HG03439 (cell line): ENCODE measurements around the gene TMEM176A.
"Not testable (repeated sequence)": the region's sequence is repeated elsewhere in the genome, so short reads cannot be mapped to it uniquely, and the experiment has no call there.

ENCODE experiments used
- ATAC-seq: cut with Tn5 transposase; IDR thresholded peaks from one replicate; pipeline ENCODE4 v1.9.1; 2021; ENCODE audit warnings: mild to moderate bottlenecking, moderate library complexity; ENCODE audit not compliant: unreplicated experiment

The TMEM176A gene

DNA sequence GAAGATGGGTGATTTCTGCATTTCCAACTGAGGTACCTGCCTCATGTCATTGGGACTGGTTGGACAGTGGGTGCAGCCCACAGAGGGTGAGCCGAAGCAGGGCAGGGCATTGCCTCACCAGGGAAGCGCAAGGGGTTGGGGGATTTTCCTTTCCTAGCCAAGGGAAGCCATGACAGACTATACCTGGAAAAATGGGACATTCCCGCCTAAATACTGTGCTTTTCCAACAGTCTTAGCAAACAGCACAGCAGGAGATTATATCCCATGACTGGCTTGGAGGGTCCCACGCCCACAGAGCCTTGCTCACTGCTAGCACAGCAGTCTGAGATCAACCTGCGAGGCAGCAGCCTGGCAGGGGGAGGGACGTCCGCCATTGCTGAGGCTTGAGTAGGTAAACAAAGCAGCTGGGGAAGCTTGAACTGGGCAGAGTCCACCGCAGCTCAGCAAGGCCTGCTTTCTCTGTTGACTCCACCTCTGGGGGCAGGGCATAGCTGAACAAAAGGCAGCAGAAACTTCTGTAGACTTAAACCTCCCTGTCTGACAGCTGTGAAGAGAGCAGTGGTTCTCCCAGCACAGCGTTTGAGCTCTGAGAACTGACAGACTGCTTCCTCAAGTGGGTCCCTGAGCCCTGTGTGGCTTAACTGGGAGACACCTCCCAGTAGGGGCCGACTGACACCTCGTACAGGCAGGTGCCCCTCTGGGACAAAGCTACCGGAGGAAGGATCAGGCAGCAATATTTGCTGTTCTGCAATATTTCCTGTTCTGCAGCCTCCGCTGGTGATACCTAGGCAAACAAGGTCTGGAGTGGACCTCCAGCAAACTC, 7.3 kb downstream of the TMEM176A start:
- not testable (repeated sequence) for ATAC-seq

DNA sequence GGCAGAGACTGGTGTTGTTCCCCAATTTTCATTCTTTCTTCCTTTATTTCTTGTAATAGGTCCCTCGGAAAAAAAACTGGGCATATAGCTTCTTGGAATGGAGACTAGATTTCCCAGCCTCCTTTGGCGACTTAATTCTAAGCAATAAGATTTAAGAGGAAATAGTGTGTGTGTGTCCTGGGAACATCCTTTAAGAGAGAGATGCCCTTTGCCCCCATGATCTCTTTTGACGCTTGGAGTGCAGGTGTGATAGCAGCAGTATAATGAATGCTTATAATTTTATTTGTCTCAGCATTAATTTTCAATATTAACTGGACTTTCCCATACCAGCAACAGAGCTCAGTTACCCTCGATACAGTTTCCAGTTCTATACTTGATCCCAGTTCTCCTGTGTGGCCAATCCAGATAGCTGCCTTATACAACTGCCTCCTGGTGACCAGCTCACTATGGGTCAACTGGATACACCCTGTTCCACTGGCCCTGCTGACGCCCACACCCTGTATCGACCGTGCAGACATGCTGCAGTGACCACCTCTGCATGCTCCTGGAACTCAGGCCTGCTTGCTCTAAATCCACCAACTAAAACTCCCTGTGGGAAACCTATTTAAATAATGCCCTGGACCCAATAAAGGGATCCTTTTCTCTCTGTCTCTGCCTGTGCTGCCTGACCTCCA, 13.9 kb downstream of the TMEM176A start:
- no peak for ATAC-seq

DNA sequence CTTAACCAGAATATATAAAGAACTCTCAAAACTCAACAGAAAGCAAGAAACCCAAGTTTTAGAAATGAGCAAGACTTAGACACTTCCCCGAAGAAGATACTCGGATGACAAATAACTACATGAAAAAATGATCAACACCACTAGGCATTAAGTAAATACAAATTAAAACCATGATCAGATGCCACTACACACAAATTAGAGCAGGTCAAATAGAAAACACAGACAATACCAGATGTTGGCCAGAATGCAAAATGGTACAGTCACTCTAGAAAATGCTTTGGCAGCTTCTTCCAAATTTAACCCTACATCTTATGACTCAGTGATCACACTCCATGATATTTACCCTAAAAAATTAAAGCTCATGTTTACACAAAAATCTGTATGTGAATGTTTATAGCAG, 18.4 kb downstream of the TMEM176A start:
- no peak for ATAC-seq

DNA sequence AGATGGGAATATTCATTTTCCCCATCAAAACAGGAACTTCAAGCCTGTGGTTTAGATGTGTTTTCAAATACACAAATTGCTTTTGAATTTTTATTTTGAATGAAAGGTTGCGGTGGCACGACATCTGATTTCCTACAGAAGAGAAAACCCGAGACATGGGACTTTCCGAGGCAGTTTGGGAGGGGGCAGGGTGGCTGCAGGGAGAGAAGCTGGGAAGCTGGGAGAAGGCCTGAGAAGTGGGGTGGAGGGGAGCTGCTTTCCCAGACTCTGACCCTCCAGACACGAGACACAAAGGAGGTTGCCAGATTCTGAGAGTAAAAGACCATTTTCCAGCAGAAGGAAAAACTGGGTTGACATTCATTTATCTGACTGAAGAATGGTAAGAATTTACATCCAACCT, 19.6 kb downstream of the TMEM176A start:
- no peak for ATAC-seq

DNA sequence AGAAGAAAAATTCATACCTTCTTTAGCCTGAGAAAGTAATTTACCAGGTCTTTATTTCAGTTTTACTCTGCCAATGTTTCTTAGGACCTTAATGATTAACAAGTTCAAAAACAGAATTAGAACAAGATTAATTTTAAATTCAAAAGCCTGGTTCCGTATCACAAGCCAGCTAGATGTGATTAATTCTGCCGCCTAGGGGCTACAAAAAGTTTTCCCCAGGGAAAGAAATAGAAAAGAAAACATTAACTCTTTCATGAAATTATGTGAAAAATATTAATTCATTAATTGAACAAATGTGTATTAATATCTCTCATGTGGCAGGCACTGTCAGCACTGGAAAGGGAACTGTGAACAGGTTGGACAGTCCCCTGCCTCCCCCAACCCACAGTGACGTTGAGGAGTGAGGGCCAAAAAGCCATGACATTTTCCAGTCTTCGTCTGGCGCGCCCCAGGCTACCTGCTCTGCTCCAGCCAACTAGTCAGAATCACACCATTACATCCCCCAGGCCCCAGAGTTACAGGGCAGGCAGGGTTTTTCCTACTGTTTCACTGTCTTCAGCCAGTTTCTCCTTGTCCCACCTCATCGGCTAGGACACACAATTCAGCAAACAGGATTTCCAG, 20.1 kb downstream of the TMEM176A start:
- ATAC-seq = no peak

DNA sequence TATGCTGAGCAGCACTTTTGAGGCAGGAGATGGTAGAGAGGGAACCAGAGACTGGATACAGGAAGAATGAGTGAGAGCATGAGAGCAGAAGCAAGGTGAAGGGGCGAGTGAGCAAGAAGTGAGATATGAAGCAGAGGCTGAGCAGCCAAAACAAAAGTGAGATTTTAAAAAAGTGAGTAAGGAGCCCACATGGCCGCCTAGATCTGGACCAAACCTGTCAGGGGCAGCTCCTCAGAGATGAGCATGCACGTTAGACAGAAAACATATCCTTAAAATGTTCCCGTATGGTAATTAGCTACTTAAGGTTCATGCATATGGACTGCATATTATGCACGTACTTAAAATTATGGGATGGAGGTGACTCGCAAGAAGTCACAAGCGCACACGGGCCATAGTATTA, 22.5 kb downstream of the TMEM176A start:
- ATAC-seq = no peak

DNA sequence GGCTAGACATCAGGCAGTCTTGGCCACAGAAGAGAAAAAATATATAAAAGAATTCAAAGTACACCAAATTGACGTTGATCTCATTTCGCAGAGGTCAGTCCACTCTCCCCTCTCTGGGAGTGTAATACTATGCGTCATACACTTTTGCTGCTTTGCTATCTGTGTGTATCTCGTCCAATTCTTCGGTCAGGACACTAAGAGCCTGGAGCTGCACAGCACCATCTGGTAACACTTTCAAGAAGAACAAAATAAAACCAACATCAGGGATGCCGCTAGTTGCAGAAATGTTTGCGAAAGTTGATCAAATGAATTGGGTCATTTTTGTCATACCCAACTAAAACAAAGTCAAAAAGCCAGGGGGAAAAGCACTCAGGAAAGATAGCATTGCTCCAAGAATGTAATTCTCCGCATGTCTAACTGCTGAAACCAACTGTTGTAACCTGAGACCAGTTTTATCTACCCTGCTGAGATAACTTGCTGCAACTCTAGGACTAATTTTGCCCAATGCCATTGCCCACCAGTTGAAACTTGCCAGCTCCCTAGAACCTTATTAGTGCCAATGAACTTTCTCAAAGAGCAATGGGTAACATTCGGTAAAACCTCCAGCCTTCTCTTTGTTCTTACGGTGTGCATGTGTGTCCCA, 23.0 kb downstream of the TMEM176A start:
- ATAC-seq = no peak

DNA sequence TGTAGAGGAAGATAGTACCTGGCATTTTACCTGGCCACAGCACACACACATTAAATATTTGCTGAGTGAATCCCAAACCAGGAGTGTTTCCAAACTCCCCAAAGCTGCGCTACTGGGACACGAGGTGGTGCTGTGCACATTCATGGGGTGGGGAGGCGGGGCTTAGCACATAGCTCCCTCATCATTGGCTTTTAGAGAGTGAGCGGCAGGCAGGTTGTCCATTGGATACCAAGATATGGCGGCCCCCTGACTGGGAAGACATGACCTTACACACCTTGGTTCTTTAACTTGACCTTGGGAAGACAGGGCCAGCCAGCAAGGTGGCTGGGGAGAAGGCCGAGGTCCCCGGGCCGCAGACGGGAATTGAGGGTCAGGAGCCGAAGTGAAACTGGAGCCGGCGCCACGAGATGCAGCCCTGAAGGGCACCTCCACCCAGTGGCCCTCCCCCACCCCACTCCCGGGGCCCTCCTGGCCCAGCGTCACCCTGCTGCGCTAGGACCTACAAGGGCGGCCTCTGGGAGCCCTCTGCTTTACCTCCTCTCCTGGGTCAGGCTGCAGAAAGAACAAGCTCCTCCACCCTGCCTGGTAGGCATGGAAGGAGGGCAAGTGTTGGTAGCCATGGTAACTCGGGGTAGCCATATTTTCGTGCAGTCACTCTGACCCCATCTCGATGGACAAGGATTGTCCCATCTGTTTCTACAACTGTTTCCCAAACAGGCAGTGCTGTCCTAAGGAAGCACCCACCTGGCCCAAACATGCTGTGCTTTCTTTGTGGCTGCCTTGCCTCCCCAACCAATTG, 24.0 kb downstream of the TMEM176A start:
- ATAC-seq = no peak

DNA sequence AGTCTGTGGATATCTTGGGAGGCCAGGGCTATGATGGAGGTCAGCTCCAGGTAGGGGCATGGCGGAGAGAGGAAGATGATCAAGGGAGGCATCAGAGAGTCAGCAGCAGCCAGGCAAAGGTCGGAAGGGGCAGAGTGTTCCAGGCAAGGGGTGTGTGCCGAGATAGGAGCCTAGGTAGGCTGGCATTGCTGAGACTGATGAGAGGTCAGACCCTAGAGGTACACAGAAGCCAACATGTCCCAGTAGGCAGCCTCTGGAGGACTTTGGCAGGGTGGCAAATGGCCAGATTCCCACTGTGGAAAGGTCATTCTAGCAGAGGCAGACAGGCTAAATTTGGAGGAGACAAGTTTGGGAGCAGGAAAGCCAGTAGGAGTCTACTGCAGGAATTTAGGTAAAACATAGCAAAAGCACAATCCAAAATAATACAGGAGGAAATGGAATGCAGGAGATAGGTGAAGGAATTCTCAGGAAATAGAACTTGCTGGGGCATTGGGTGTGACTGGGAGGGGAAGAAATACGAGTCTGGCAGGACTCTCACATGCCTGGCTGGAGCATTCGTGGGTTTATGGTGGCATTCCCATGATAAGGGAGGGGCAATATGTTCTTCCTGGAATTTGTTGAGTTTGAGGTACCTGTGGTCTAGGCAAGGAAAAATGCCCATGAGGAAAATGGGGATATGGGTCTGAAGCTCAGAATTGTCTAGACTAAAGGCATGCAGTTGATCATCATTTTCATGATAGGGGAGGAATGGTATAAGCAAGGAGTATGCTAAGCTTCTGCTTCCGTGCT, 25.7 kb downstream of the TMEM176A start:
- ATAC-seq = no peak

DNA sequence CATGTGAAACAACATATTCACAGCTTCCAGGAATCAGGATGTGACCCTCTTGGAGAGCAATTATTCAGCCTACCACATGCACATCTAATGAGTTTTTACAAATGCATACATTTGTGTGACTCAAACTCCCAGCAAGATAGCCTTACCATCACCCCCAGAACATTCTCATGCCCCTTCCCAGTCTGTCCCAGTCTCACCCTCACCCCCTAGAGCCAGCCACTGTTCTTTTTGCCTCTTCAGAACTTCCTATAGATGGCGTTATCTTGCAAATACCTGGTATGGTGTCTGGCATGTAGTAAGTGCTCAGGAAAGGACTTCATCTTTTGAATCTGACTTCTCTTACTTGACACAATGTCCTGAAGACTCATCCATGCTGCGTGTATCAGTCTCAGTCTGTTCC, 27.8 kb downstream of the TMEM176A start:
- no peak for ATAC-seq

DNA sequence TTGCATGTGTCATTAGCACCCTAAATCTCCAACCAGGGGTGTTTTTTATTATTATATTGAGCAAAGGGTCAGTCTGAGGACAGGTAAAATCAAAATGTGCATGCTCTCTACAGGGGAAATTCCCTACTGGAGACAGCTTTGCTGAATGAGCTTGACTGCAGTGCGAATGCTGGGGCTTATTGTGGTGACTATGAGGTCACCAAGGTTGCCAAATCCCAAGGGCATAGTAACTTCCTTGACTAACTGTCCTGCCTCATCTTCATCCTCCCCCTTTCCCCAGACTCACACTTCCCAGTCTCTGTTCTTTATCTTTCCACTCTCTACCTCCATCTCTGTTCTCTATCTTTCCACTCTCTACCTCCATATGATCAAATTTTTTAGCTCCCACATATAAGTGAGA, 28.9 kb downstream of the TMEM176A start:
- no peak for ATAC-seq

DNA sequence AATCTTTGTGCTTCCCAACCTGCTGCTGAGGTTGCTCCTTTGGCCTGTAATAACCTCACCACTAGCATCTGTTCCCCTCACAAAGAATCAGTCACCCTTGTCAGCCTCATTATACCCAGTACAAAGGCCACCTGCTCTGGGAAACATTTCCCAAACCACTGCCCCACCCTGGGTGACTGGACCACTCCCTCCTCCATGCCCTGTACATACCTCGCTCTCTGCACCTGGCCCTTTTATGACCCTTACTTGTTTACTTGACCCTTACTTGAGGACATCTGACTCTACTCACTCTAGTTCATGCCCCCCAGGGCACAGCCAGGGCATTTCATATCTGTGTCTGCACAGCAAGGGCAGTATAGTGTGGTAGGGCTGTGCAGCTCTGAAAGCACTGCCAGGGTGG, 30.4 kb downstream of the TMEM176A start:
- no peak for ATAC-seq

DNA sequence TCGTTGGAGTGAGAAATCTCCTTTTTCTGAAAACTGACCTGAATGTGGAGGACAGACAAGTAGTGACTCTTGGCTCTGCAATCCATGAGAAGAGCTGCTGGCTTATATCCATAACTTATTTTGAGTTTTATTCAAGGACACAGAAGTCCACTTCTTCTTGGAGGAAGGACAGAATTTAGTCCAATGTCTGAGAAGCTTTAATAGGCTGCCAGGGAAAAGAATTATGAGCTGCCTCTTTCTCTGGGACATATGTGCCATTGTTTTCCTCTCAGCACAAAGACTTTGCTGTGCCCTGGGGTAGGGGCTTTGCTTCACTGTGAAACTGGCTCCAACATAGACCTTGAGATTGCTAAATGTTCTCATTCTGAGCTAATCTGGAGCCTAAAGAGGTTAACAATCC, 31.3 kb downstream of the TMEM176A start:
- no peak for ATAC-seq

DNA sequence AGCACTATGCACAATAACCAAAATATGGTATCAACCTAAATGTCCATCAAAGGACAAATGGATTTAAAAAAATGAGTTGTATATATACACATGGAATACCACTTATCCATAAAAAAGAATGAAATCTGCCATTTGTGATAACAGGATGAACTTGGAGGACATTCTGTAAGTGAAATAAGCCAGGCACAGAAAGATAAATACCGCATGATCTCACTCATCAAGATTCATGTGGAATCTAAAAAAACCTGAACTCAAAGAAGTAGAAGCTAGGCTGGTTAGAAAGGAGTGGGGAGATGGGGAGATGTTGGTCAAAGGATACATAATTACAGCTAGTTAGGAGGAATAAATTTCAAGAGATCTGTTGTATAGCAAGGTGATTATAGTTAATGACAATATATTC, 34.5 kb downstream of the TMEM176A start:
- ATAC-seq = no peak

DNA sequence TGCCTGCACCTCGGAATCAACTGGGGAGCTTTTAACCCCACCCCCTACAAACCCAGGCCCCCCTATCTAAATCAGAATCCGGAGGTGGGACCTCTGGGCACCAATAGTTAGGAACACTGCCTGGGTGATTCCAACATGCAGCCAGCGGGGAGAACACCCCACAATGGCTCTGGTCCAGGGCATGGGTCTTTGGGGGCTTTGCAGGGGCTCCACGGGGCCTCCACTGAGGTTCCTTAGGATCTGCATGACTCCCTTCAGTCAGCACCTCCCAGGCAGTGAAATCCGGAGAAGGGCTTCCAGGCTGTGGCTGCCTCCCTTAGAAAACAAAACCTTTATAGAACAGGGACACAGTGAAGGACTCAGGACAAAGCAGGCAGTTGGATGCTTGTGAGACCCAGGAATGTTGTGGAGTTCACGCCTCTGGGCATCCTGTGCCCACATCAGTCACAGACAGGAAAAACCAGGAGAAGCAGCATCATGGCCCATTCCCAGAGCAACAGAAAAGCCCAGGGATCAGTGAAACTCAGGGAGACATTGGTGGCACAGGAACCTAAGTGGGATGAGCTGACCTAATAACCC, 35.2 kb downstream of the TMEM176A start:
- no peak for ATAC-seq

DNA sequence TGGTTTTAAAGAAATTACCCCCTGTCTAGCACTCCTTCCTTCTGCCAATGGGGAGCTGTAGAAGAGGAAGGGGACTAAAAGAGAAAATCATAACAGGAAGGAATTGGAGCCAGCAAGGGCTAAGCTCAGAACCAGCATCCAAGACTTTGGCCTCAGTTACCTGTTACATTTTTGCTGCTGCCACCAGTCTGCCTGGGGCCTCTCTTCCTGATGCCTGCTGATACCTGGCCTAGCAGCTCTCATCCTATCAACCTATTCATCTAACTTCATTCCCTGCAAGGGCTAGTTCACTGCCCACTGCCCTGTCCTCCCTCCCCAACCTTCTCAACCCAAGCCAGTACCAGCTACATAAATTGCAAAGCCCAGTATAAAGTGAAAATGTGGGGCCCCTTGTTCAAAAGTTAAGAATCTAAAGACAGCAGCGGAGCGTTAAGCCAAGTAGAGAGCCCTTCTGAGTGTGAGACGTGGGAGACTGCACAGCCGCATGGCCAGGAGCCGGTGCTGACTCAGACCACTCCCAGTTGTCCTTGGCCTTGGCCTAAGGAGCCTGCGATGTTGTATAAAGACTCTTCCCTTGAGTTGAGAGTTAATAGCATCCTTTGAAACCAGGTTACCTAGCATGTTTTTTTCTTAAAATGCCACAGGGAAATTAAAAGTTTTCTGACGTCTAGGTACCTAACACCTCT, 38.5 kb downstream of the TMEM176A start:
- no peak for ATAC-seq

DNA sequence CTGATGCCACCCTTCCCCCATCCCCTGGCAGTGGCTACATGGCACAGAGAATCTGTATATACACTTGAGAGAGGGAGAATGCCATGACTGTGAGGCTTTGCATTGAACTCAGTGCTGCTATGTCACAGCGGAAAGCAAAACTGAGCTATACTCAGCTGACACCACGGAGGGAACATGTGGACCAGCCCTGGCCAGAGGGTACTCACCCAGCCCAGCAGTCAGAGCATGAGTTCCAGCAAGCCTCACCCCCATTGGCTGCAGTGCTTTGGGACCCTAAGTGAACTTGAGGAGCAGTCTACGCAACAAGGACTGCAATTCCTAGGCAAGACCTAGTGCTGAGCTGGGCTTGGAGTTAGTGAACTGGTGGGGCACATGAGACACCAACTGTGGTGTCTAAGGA, 41.4 kb downstream of the TMEM176A start:
- no peak for ATAC-seq

DNA sequence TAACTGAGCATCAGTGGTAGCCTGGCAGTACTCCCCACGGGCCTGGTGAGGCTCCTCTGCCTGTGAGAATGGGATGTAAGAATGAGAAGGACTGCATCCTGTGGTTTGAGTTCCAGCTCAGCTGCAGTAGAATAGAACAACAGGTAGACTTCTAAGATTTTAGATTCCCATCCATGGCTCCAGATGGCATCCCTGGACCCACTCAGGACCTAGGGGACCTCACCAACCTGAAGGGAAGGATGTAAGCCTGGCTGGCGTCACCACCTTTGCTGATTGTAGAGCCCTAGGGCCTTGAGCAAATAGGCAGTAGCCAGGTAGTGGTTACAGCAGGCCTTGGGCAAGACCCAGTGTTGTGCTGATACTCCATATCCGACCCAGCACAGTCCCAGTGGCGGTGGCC, 42.1 kb downstream of the TMEM176A start:
- ATAC-seq = no peak

DNA sequence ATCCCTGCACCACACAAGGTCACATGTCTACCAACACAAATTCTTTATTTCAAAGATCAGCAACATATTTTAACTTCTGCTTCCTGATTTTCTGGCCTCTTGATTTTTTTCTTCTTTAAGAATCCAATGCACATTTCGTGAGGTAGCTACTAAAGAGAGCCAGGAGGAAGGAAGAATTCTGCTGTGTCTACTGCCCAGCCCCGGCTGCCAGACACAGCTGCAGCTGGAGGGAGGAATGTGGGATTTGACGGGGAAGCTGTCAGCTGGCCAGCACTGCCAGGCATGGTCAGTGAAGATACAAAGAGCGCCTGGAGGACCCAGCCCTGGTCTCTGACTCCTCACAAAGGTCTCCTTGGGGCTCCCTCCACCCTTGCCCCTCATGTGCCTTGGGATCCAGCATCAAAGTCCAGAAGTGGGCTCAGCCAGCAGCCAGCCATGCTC, 44.9 kb downstream of the TMEM176A start:
- ATAC-seq = no peak
